GM06990 (cell line): ENCODE results near the gene GAN.
A peak's percentile ranks its signal among the peaks of the same experiment; 100 is the strongest.

Source experiments
- DNase-seq: peaks from one replicate; pipeline ENCODE4 v3.0.0-alpha.2; 2011; ENCODE audit not compliant: insufficient read length; ENCODE audit errors: extremely low read depth
- H3K27me3 ChIP-seq: replicated peaks from 2 replicates; pipeline ENCODE4 v1.6.0; 2011; ENCODE audit warnings: low read length; ENCODE audit not compliant: control insufficient read depth, insufficient read depth
- H3K36me3 ChIP-seq: 2 replicates; pipeline ENCODE4 v1.5.1; 2011; ENCODE audit warnings: low read length; ENCODE audit not compliant: control insufficient read depth, insufficient read depth
- H3K4me3 ChIP-seq: replicated peaks from 2 replicates; pipeline ENCODE4 v1.5.1; 2011; ENCODE audit warnings: low read depth, mild to moderate bottlenecking, control low read depth, low read length
- CTCF ChIP-seq: IDR thresholded peaks from 2 replicates; pipeline ENCODE4 v1.5.1; 2011; ENCODE audit warnings: low read length, control low read depth, mild to moderate bottlenecking, inconsistent platforms; ENCODE audit not compliant: insufficient read depth, poor library complexity, severe bottlenecking

Gene GAN

GRCh38 chr16:81314603-81315270 is at the start of gene GAN:
Gene GAN, plus strand, starts transcription at chr16:81314962. Its CDS starts 152 bp downstream, at chr16:81315114.
- H3K36me3 ChIP-seq, result no peaks in the 10 kb centered on the region
- H3K4me3 ChIP-seq, result peak within 1 kb of the TSS; percentile 78
- no peaks in the 10 kb centered on the region for H3K27me3 ChIP-seq
- no peak for TF ChIP-seq CTCF
- DNase-seq, result peak; percentile 97

GRCh38 chr16:81265052-81265451 is 49.7 kb upstream of the GAN start:
- TF ChIP-seq CTCF, result no peak
- no peaks in the 10 kb centered on the region for H3K27me3 ChIP-seq
- H3K4me3 ChIP-seq, result no peak overlapping the region
- no peaks in the 10 kb centered on the region for H3K36me3 ChIP-seq
- DNase-seq, result no peak

- DNase-seq, result no peak
- Histone ChIP-seq H3K27me3 (no peaks in the 10 kb centered on the region), H3K36me3 (no peaks in the 10 kb centered on the region), H3K4me3 (no peak overlapping the region)
- TF ChIP-seq CTCF, result no peak
Measured at GRCh38 chr16:81265658-81266451, 48.9 kb upstream of the GAN start.

- TF ChIP-seq CTCF, result no peak
Measured at GRCh38 chr16:81266680-81267095, 48.1 kb upstream of the GAN start.

GRCh38 chr16:81268509-81268908 is 46.3 kb upstream of the GAN start:
- no peak overlapping the region for H3K4me3 ChIP-seq
- no peak for DNase-seq
- H3K36me3 ChIP-seq, result no peaks in the 10 kb centered on the region
- no peaks in the 10 kb centered on the region for H3K27me3 ChIP-seq
- no peak for TF ChIP-seq CTCF

More at GRCh38 chr16:81266680-81267095, 48.1 kb upstream of the GAN start:
- H3K36me3 ChIP-seq, result no peaks in the 10 kb centered on the region
- H3K4me3 ChIP-seq, result no peak overlapping the region
- no peak for DNase-seq
- no peaks in the 10 kb centered on the region for H3K27me3 ChIP-seq
